Endodermal cell (in vitro differentiated cells): ENCODE results near the gene WDHD1. TPM values are rescaled to one million over a fixed set of nuclear protein-coding genes. Genes with fewer than 3 reads are reported as not detected.

Experiments
- DNase-seq: peaks from one replicate; pipeline ENCODE4 v3.0.0-alpha.2; 2017
- H3K27ac ChIP-seq: 2 replicates; pipeline ENCODE4 v1.5.1; 2013; ENCODE audit warnings: mild to moderate bottlenecking, low read depth, low read length, moderate library complexity
- H3K27me3 ChIP-seq: 2 replicates; pipeline ENCODE4 v1.6.1; 2013; ENCODE audit warnings: mild to moderate bottlenecking, low read length, moderate library complexity; ENCODE audit not compliant: insufficient read depth, control insufficient read depth, poor library complexity, severe bottlenecking
- H3K36me3 ChIP-seq: 2 replicates; pipeline ENCODE4 v1.7.0; 2013; ENCODE audit warnings: mild to moderate bottlenecking, low read length, moderate library complexity; ENCODE audit not compliant: control insufficient read depth, insufficient read depth
- H3K4me1 ChIP-seq: one replicate; pipeline ENCODE4 v1.7.0; 2013; ENCODE audit warnings: low read length; ENCODE audit not compliant: control insufficient read depth, insufficient read depth
- H3K4me3 ChIP-seq: 2 replicates; pipeline ENCODE4 v1.5.1; 2013; ENCODE audit warnings: mild to moderate bottlenecking, low read length, moderate library complexity
- H3K9ac ChIP-seq: 2 replicates; pipeline ENCODE4 v1.6.1; 2013; ENCODE audit warnings: mild to moderate bottlenecking, low read length, moderate library complexity; ENCODE audit not compliant: poor library complexity, severe bottlenecking; ENCODE audit errors: extremely low read depth
- H3K9me3 ChIP-seq: 2 replicates; pipeline ENCODE4 v1.6.1; 2013; ENCODE audit warnings: mild to moderate bottlenecking, low read length, moderate library complexity; ENCODE audit not compliant: control insufficient read depth
- H3K27ac Mint-ChIP-seq: 2 replicates; pipeline ENCODE4 v1.8.0; 2020; ENCODE audit warnings: mixed read lengths
- H3K27me3 Mint-ChIP-seq: 2 replicates; pipeline ENCODE4 v1.8.0; 2021; ENCODE audit warnings: mild to moderate bottlenecking, mixed read lengths; ENCODE audit not compliant: insufficient read depth
- H3K36me3 Mint-ChIP-seq: 2 replicates; pipeline ENCODE4 v1.8.0; 2020; ENCODE audit warnings: low read depth, mixed read lengths
- H3K4me1 Mint-ChIP-seq: 2 replicates; pipeline ENCODE4 v1.8.0; 2020; ENCODE audit warnings: mixed read lengths
- H3K4me3 Mint-ChIP-seq: 2 replicates; pipeline ENCODE4 v1.8.0; 2020; ENCODE audit warnings: mild to moderate bottlenecking, moderate library complexity, mixed read lengths
- H3K9me3 Mint-ChIP-seq: 2 replicates; pipeline ENCODE4 v1.8.0; 2020; ENCODE audit warnings: mild to moderate bottlenecking, mixed read lengths
- WGBS, 2 experiments: methylation state at CpG; one replicate each; pipeline versions ENCODE4 v1.1.5 to v1.1.7; 2013; ENCODE audit warnings: missing lambda C conversion rate in 2 of 2, mixed read lengths in 1 of 2; ENCODE audit not compliant: insufficient coverage in 1 of 2, insufficient read length in 1 of 2; 5-methylcytosine and 5-hydroxymethylcytosine counted together
- total RNA-seq, 2 donors: library from RNA; stranded (reverse); fragmentation: NEBNext Ultra II Directional in 1 of 2; extraction: Animal tissue kit (Norgen Biotek cat#: 25700) in 1 of 2; gene quantifications; 2 replicates in 1 of 2; 3 replicates in 1 of 2; pipeline ENCODE4 v1.2.1, GENCODE V29; 2021
- TF ChIP-seq, protein P1 (sequence below): fragments of 200-600 bp; sonication (generic); conservative IDR thresholded peaks from 2 replicates; pipeline ENCODE4 v1.5.0; 2021; ENCODE audit warnings: antibody characterized with exemption, mild to moderate bottlenecking

The WDHD1 gene
- total RNA-seq, 2 donors from 2014 or later = 63.4 to 99.3 TPM

DNA sequence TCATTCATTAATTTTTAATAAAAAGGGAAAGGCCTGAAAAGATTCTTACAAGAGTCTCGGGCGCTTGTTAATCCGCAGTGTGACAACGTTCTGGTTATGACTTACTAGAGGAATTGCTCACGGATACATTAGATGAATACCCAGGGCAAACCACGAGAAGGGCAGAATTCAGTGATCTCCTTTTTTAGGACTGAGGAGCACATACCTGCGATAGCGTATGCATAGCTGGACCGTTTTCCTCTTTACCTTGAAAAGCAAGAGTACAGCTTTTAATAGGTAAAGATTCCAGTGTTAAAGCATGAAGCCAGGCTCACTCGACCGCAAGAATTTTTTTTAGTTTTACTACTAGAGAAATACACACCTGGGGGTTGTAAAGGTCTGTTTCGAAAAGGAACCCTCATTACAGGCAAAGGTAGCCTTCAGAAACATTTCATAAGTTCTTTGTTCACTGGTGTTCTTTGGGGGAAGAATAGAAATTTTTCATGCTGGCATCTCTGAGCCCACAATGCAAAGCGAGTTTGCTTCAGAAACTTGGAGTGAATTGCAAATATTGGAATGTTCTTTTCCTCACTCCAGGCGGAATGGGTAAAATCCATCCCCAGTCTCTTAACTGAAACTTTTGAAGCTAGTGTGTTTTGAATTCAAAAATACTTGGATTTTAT lies 25.5 kb upstream of the WDHD1 start:
- Mint-ChIP-seq H3K9me3 (no peaks in the 10 kb centered on the region), H3K36me3 (peaks cover 29% of the 10 kb centered on the region), H3K4me1 (peaks cover 22% of the 10 kb centered on the region), H3K27me3 (peaks cover 2% of the 10 kb centered on the region), H3K4me3 (peak overlapping the region; percentile 87), H3K27ac (peak overlapping the region; percentile 98)
- peak overlapping the region; percentile 100 for H3K9ac ChIP-seq
- peaks cover 5% of the 10 kb centered on the region for H3K4me1 ChIP-seq
- peak overlapping the region; percentile 99 for H3K27ac ChIP-seq
- peaks cover 5% of the 10 kb centered on the region for H3K9me3 ChIP-seq
- peaks cover 44% of the 10 kb centered on the region for H3K36me3 ChIP-seq
- TF ChIP-seq, protein P1, sequence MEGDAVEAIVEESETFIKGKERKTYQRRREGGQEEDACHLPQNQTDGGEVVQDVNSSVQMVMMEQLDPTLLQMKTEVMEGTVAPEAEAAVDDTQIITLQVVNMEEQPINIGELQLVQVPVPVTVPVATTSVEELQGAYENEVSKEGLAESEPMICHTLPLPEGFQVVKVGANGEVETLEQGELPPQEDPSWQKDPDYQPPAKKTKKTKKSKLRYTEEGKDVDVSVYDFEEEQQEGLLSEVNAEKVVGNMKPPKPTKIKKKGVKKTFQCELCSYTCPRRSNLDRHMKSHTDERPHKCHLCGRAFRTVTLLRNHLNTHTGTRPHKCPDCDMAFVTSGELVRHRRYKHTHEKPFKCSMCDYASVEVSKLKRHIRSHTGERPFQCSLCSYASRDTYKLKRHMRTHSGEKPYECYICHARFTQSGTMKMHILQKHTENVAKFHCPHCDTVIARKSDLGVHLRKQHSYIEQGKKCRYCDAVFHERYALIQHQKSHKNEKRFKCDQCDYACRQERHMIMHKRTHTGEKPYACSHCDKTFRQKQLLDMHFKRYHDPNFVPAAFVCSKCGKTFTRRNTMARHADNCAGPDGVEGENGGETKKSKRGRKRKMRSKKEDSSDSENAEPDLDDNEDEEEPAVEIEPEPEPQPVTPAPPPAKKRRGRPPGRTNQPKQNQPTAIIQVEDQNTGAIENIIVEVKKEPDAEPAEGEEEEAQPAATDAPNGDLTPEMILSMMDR = no peak
- peak overlapping the region; percentile 89 for H3K4me3 ChIP-seq
- WGBS, 2 experiments = 2 to 5% methylated on average over 11 to 14 of the region's 14 CpGs
- no peaks in the 10 kb centered on the region for H3K27me3 ChIP-seq
- no peak for DNase-seq

DNA sequence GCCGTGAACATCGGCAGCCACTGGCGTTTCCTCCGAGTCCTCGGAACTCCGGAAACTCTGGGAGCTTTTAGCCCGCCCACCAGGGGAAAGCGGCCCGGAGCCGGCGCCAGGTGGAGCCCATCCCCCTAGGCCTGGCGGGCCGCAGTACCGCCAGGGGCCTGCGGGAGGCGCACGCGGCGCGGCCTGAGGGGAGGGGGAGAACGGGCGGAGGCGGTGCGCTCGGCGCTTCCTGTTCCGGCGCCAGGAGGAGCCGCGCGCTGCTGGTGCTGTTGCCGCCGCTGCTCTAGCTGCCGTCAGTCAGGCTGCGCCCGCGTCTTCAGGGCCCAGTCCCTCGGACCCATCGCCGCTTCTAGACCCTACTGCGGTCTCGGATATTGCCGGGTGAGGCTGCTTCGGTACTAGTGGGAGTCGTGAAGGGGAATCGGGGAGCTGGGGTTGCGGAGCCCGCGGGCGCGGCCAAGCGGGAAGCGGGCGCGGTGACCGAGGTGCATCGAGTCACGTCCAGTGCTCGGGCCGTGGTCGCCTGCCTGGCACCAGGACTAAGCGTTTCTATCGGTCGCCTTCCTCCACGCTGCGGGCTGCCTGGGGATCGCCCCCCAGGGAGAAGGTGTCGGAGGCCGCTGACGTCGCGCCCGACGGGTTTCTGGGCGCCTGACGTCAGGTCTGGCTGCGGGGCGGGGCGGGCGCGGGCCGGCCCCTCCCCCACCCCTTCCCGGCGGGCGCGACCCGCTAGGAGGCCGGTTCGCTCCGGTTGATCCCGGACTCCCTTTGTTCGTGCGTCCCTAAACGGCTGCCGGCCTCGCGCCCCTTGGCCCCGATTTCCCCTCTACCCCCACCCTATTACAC lies 24.7 kb upstream of the WDHD1 start, which contains the start of gene MAPK1IP1L:
Gene MAPK1IP1L (plus strand): TSS at position 225 of the 846 bp plus-strand sequence. CDS start 10,037 bp downstream, outside the sequence.
- no peaks in the 10 kb centered on the region for H3K27me3 ChIP-seq
- H3K36me3 Mint-ChIP-seq = peaks cover 26% of the 10 kb centered on the region
- H3K4me3 ChIP-seq = peak within 1 kb of the TSS; percentile 89
- H3K27ac Mint-ChIP-seq = peak within 1 kb of the TSS; percentile 99
- peak within 1 kb of the TSS; percentile 99 for H3K27ac ChIP-seq
- WGBS, 2 experiments = 0 to 1% methylated on average over 21 to 93 of the region's 98 CpGs
- TF ChIP-seq, protein P1 = peak; percentile 99
- H3K9me3 Mint-ChIP-seq = no peaks in the 10 kb centered on the region
- H3K9me3 ChIP-seq = peaks cover 5% of the 10 kb centered on the region
- peaks cover 2% of the 10 kb centered on the region for H3K27me3 Mint-ChIP-seq
- peak; percentile 98 for DNase-seq
- H3K4me3 Mint-ChIP-seq = peak within 1 kb of the TSS; percentile 87
- H3K4me1 Mint-ChIP-seq = peaks cover 22% of the 10 kb centered on the region
- H3K9ac ChIP-seq = peak within 1 kb of the TSS; percentile 100
- H3K36me3 ChIP-seq = peaks cover 37% of the 10 kb centered on the region
- H3K4me1 ChIP-seq = peaks cover 5% of the 10 kb centered on the region

DNA sequence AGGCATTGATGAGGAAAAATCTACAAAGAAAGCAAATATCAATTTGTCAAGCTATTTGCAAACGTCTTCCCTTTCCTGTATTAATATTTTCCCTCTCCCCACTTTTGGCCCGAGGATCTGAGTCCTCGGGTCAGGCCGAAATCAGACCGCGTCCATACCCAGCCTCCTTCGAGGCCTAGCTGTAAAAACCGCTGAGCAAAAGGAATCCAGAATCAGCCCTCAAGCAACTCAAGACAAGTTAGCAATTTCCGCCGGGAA lies 24.2 kb upstream of the WDHD1 start:
- Histone ChIP-seq H3K27ac (peak overlapping the region; percentile 67), H3K9ac (peak overlapping the region; percentile 100), H3K36me3 (peaks cover 33% of the 10 kb centered on the region), H3K4me3 (peak overlapping the region; percentile 89), H3K9me3 (peaks cover 2% of the 10 kb centered on the region), H3K27me3 (no peaks in the 10 kb centered on the region), H3K4me1 (peaks cover 5% of the 10 kb centered on the region)
- peaks cover 22% of the 10 kb centered on the region for H3K4me1 Mint-ChIP-seq
- TF ChIP-seq, protein P1 = no peak
- WGBS, 2 experiments = 3 to 6% methylated on average over 3 to 10 of the region's 10 CpGs
- H3K4me3 Mint-ChIP-seq = peak overlapping the region; percentile 87
- peak overlapping the region; percentile 99 for H3K27ac Mint-ChIP-seq
- H3K9me3 Mint-ChIP-seq = no peaks in the 10 kb centered on the region
- DNase-seq = no peak
- H3K27me3 Mint-ChIP-seq = peaks cover 4% of the 10 kb centered on the region
- peaks cover 24% of the 10 kb centered on the region for H3K36me3 Mint-ChIP-seq
